PC-3 (cell line): Measurements from ENCODE around the gene LDLR. TPM values are rescaled to one million over a fixed set of nuclear protein-coding genes. Genes with fewer than 3 reads are reported as not detected.
A peak's percentile ranks its signal among the peaks of the same experiment; 100 is the strongest.

Source experiments
- ATAC-seq: fragments of 200-7000 bp; cut with Tn5 transposase; 2 replicates; pipeline ENCODE4 v1.9.1; 2020; ENCODE audit warnings: mild to moderate bottlenecking, moderate library complexity
- BruUV-seq: library from RNA; stranded (reverse); fragments of 400-500 nt; replicated peaks from 2 replicates; lab custom pipeline; 2021; lab: Mats Ljungman, UMichigan
- CTCF ChIA-PET: fragments of 300-600 bp; sonication (Branson Sonifier 250); formaldehyde crosslinking; loops from one replicate; lab custom pipeline; 2022; ENCODE audit warnings: antibody characterized with exemption; lab: Charles Lee
- POLR2A ChIA-PET: fragments of 300-600 bp; sonication (Branson Sonifier 250); formaldehyde crosslinking; loops from one replicate; lab custom pipeline; 2022; ENCODE audit warnings: antibody characterized with exemption; ENCODE audit not compliant: unreplicated experiment; lab: Charles Lee
- DNase-seq: peaks from one replicate; pipeline ENCODE4 v3.0.0-alpha.2; 2015
- H2AFZ ChIP-seq: fragments of 300-600 bp; sonication (generic); 2 replicates; pipeline ENCODE4 v1.6.0; 2016; ENCODE audit warnings: antibody characterized with exemption, low read length
- H3F3A ChIP-seq: fragments of 300-600 bp; sonication (generic); one replicate; pipeline ENCODE4 v1.6.0; 2017; ENCODE audit warnings: antibody characterized with exemption, low read length, control low read depth, mild to moderate bottlenecking; ENCODE audit not compliant: unreplicated experiment
- H3K27ac ChIP-seq: fragments of 300-600 bp; sonication (generic); 2 replicates; pipeline ENCODE4 v1.5.1; 2016; ENCODE audit warnings: mild to moderate bottlenecking, low read length
- H3K27me3 ChIP-seq: fragments of 300-600 bp; sonication (generic); 2 replicates; pipeline ENCODE4 v1.6.1; 2016; ENCODE audit warnings: low read length, mixed read lengths
- H3K36me3 ChIP-seq: fragments of 300-600 bp; sonication (generic); 2 replicates; pipeline ENCODE4 v1.6.1; 2016; ENCODE audit warnings: low read depth, mixed run types, low read length, mixed read lengths
- H3K4me1 ChIP-seq: fragments of 300-600 bp; sonication (generic); 2 replicates; pipeline ENCODE4 v1.5.1; 2016; ENCODE audit warnings: low read length; ENCODE audit not compliant: insufficient read depth
- H3K4me2 ChIP-seq: fragments of 300-600 bp; sonication (generic); 2 replicates; pipeline ENCODE4 v1.6.0; 2016; ENCODE audit warnings: low read length
- H3K4me3 ChIP-seq: fragments of 300-600 bp; sonication (generic); 2 replicates; pipeline ENCODE4 v1.5.1; 2016; ENCODE audit warnings: mild to moderate bottlenecking, low read length, mixed read lengths
- H3K79me2 ChIP-seq: fragments of 300-600 bp; sonication (generic); 2 replicates; pipeline ENCODE4 v1.6.1; 2017; ENCODE audit warnings: low read length, mixed read lengths
- H3K9ac ChIP-seq: fragments of 300-600 bp; sonication (generic); 2 replicates; pipeline ENCODE4 v1.6.0; 2016; ENCODE audit warnings: mild to moderate bottlenecking, low read length
- H3K9me2 ChIP-seq: fragments of 300-600 bp; sonication (generic); replicated peaks from 2 replicates; pipeline ENCODE4 v1.6.1; 2016; ENCODE audit warnings: mixed run types, low read length, mixed read lengths
- H3K9me3 ChIP-seq: fragments of 300-600 bp; sonication (generic); 2 replicates; pipeline ENCODE4 v1.6.1; 2016; ENCODE audit warnings: low read length, mixed read lengths
- H4K20me1 ChIP-seq: fragments of 300-600 bp; sonication (generic); 2 replicates; pipeline ENCODE4 v1.6.1; 2016; ENCODE audit warnings: low read length, mixed read lengths
- CTCF ChIP-seq: fragments of 300-600 bp; sonication (generic); conservative IDR thresholded peaks from 2 replicates; pipeline ENCODE4 v1.5.1; 2017; ENCODE audit warnings: antibody characterized with exemption, low read depth, mild to moderate bottlenecking, low read length
- EZH2 ChIP-seq: fragments of 300-600 bp; sonication (generic); IDR thresholded peaks from one replicate; pipeline ENCODE4 v1.6.1; 2017; ENCODE audit warnings: antibody characterized with exemption, mild to moderate bottlenecking, low read length; ENCODE audit not compliant: unreplicated experiment
- EZH2phosphoT487 ChIP-seq: fragments of 300-600 bp; sonication (generic); IDR thresholded peaks from 2 replicates; pipeline ENCODE4 v1.6.1; 2018; ENCODE audit warnings: mild to moderate bottlenecking, antibody characterized with exemption, low read length, borderline replicate concordance
- intact Hi-C: fragments of 100-400 bp; cut with micrococcal nuclease; formaldehyde crosslinking; loops from 2 replicates; pipeline ENCODE4 v1.9.0; 2023
- total RNA-seq: library from RNA; depleted of rRNA; stranded (reverse); fragments of >200 nt; gene quantifications from 2 replicates; pipeline ENCODE4 v1.2.3, GENCODE V29; 2014

The LDLR gene
- total RNA-seq, 1 experiment from 2014 or later, result 302 TPM

GRCh38 chr19:11140896-11141295 is 51.6 kb downstream of the LDLR start:
- DNase-seq, result no peak
- Histone ChIP-seq H3K4me3 (no peak overlapping the region), H3K27ac (no peak overlapping the region), H3K27me3 (no peaks in the 10 kb centered on the region), H3K36me3 (peaks cover 10% of the 10 kb centered on the region), H3K9ac (no peak overlapping the region), H3K4me1 (peaks cover 58% of the 10 kb centered on the region), H3F3A (peaks cover 14% of the 10 kb centered on the region), H4K20me1 (no peaks in the 10 kb centered on the region), H2AFZ (no peak overlapping the region), H3K79me2 (no peaks in the 10 kb centered on the region; the same call in 1 of the 2 replicates), H3K9me2 (no peaks in the 10 kb centered on the region), H3K9me3 (no peaks in the 10 kb centered on the region), H3K4me2 (no peak overlapping the region)
- no TSS peak for BruUV-seq
- POLR2A ChIA-PET, result no interaction called here
- intact Hi-C loops, result no loop called here
- no peak for ATAC-seq
- no peak for TF ChIP-seq EZH2phosphoT487
- no peak for TF ChIP-seq EZH2
- TF ChIP-seq CTCF, result no peak
- CTCF ChIA-PET, result interaction anchor here (0.6 kb wide), 1 partner anchor 149 kb away, joined by 6 read pairs; no protein-coding TSS in a partner anchor

GRCh38 chr19:11141937-11142527 is 52.8 kb downstream of the LDLR start:
- Histone ChIP-seq H3K4me1 (peaks cover 56% of the 10 kb centered on the region), H3K27ac (peak overlapping the region; percentile 63)
- POLR2A ChIA-PET, result interaction anchor here (0.6 kb wide), 5 partner anchors 10 to 1912 kb away, joined by 6 to 20 read pairs (median 7); partner anchors contain the start of gene SWSAP1

More at GRCh38 chr19:11141937-11142527, 52.8 kb downstream of the LDLR start:
- no peak for ATAC-seq
- Histone ChIP-seq H3K27me3 (no peaks in the 10 kb centered on the region), H3K4me2 (peak overlapping the region; percentile 65), H3K9ac (peak overlapping the region; percentile 11; the same call in 1 of the 2 replicates), H2AFZ (no peak overlapping the region), H3K9me3 (no peaks in the 10 kb centered on the region), H3K79me2 (no peaks in the 10 kb centered on the region; the same call in 1 of the 2 replicates), H3K36me3 (peaks cover 15% of the 10 kb centered on the region), H3K9me2 (no peaks in the 10 kb centered on the region), H3K4me3 (peak overlapping the region; percentile 18; the same call in 1 of the 2 replicates), H4K20me1 (no peaks in the 10 kb centered on the region), H3F3A (peaks cover 14% of the 10 kb centered on the region)
- DNase-seq, result peak; percentile 39
- intact Hi-C loops, result loop anchor here (1.0 kb wide), 1 partner anchor 26 kb away; no protein-coding TSS in a partner anchor
- TF ChIP-seq CTCF (peak; percentile 70), EZH2phosphoT487 (no peak), EZH2 (no peak)
- BruUV-seq, result no TSS peak
- CTCF ChIA-PET, result interaction anchor here (0.6 to 0.8 kb wide), 2 partner anchors 11 to 56 kb away, joined by 3 read pairs; no protein-coding TSS in a partner anchor
